ENCODE data around the gene FRMPD2.
"Not testable (repeated sequence)": the region's sequence is repeated elsewhere in the genome, so short reads cannot be mapped to it uniquely, and the experiment has no call there.

GRCh38 chr10:48160163-48160562, 114.3 kb downstream of the FRMPD2 start:
- not testable (repeated sequence) for TF ChIP-seq SRF (IDR thresholded peaks at IDR 0.05; ENCODE audit: low read depth); MAX (IDR thresholded peaks at IDR 0.05); EGR1 (IDR thresholded peaks at IDR 0.05; ENCODE audit: low read depth); CTCF (IDR thresholded peaks at IDR 0.05 in 2 of 3, conservative IDR thresholded peaks at IDR 0.05 in 1 of 3; ENCODE audit: borderline replicate concordance in 1 of 3, insufficient read depth in 1 of 3, low read depth in 2 of 3, low read length in 2 of 3); EZH2 (IDR thresholded peaks at IDR 0.05); ATF3 (IDR thresholded peaks at IDR 0.05); POLR2A (IDR thresholded peaks at IDR 0.05; ENCODE audit: borderline replicate concordance, extremely low read depth, insufficient read depth, insufficient read length); FOSL1 (IDR thresholded peaks at IDR 0.05; ENCODE audit: low read depth); ELF1 (IDR thresholded peaks at IDR 0.05; ENCODE audit: borderline replicate concordance, low read depth); REST (IDR thresholded peaks at IDR 0.05; ENCODE audit: low read depth); ZNF274 (IDR thresholded peaks at IDR 0.05; ENCODE audit: low read depth, low read length); CEBPB (IDR thresholded peaks at IDR 0.05; ENCODE audit: low read depth); POLR2AphosphoS5 (IDR thresholded peaks at IDR 0.05; ENCODE audit: low read depth, low read length); CBX3 (IDR thresholded peaks at IDR 0.05; ENCODE audit: low read depth)
